Kidney epithelial cell (primary cell): Measurements from ENCODE around the gene FGF8. TPM values are rescaled to one million over a fixed set of nuclear protein-coding genes. Genes with fewer than 3 reads are reported as not detected.

ENCODE experiments used
- DNase-seq: peaks from one replicate; pipeline ENCODE4 v3.0.0-alpha.2; 2010; ENCODE audit warnings: low read depth
- H3K27me3 ChIP-seq: 2 replicates; pipeline ENCODE4 v1.6.0; 2011; ENCODE audit warnings: low read length; ENCODE audit not compliant: control insufficient read depth, insufficient read depth
- H3K36me3 ChIP-seq: 2 replicates; pipeline ENCODE4 v1.5.1; 2011; ENCODE audit warnings: low read length; ENCODE audit not compliant: control insufficient read depth, insufficient read depth
- H3K4me3 ChIP-seq: 2 replicates; pipeline ENCODE4 v1.5.1; 2011; ENCODE audit warnings: low read depth, mild to moderate bottlenecking, control low read depth, low read length
- CTCF ChIP-seq: IDR thresholded peaks from 2 replicates; pipeline ENCODE4 v1.5.1; 2011; ENCODE audit warnings: mild to moderate bottlenecking, moderate library complexity, low read length, control low read depth, inconsistent platforms; ENCODE audit not compliant: insufficient read depth, poor library complexity, severe bottlenecking
- total RNA-seq: library from RNA; depleted of rRNA; stranded (reverse); fragments of >200 nt; gene quantifications from 2 replicates; pipeline ENCODE4 v1.2.3, GENCODE V29; 2015

The FGF8 gene
- total RNA-seq, 1 donor from 2014 or later = not detected

DNA sequence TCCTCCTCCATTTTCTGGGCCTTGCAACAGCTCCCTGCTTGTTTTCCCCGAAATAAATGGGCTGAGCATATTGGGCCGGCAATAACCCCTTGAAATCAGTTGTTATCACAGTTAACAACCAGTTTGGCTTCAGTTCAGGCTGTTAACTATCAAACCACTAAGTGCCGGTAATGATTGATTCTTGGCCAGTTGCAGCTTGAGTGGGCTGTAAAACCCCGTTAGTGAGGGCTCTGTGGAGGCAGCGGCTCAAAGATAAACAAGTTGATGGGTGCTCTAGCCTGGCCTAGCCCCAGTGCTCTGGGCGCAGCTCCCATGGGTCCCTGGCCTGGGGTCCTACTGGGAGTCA lies 8.3 kb downstream of the FGF8 start:
- H3K27me3 ChIP-seq = peaks cover 59% of the 10 kb centered on the region
- H3K36me3 ChIP-seq = no peaks in the 10 kb centered on the region
- H3K4me3 ChIP-seq = no peak overlapping the region
- TF ChIP-seq CTCF = no peak
- DNase-seq = no peak

GRCh38 chr10:101766753-101767599 lies 8.9 kb downstream of the FGF8 start:
- Histone ChIP-seq H3K36me3 (no peaks in the 10 kb centered on the region), H3K27me3 (peaks cover 55% of the 10 kb centered on the region), H3K4me3 (no peak overlapping the region)
- TF ChIP-seq CTCF = no peak
- no peak for DNase-seq

DNA sequence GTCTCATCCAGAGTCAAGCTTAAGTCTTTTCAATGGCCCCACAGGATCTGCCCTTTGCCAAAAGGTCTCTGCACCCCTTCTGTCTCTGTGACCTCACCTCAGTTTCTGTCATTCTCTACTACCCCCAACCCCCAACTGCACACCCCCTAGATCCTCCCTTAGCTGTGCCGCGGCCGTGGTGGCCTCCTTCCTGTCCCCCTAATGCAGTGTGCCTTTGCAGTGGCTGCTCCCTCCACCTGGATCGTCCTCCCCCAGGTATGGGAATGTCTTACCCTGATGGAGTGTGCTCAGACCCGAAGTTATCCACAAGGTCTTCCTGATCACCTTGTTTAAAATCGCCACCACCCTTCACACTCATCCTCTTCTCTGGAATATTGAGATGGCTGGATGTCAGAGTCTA lies 9.6 kb downstream of the FGF8 start:
- peaks cover 51% of the 10 kb centered on the region for H3K27me3 ChIP-seq
- H3K4me3 ChIP-seq = no peak overlapping the region
- no peaks in the 10 kb centered on the region for H3K36me3 ChIP-seq
- TF ChIP-seq CTCF = no peak
- no peak for DNase-seq

DNA sequence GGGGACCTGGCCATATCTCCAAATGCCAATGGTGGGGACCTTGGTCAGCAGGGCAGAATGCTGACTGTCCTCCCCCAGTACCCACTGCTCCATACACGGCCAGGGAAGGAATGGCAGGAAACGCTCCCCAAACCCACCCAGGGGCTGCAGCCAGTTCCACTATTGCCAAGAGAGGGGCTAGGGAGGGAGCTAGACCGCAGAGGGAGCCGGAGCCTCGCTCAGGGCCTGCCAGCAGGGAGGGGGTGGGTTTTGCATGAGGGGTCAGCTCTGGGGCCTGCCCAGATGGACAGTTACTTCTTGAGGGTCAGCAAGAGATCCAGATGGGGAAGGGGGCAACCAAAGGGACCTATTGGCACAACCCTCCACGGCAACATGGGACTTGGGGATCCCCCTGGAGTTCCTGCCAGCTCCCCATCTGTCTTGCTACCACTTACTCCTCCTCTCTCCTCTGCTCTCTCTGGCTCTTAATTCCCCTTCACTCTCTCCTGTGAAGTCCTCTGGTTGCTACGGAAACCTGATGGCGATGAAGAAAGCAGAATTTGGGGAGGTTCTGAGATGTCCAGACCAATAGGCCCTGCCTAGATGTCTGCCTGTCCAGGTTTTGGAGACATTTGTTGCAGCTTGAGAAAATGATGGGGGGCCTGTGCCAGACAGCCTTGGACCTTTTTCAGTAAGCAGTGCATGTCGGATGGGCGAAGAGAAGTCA lies 12.6 kb downstream of the FGF8 start:
- Histone ChIP-seq H3K36me3 (no peaks in the 10 kb centered on the region), H3K27me3 (peaks cover 50% of the 10 kb centered on the region), H3K4me3 (no peak overlapping the region)
- DNase-seq = no peak
- no peak for TF ChIP-seq CTCF

DNA sequence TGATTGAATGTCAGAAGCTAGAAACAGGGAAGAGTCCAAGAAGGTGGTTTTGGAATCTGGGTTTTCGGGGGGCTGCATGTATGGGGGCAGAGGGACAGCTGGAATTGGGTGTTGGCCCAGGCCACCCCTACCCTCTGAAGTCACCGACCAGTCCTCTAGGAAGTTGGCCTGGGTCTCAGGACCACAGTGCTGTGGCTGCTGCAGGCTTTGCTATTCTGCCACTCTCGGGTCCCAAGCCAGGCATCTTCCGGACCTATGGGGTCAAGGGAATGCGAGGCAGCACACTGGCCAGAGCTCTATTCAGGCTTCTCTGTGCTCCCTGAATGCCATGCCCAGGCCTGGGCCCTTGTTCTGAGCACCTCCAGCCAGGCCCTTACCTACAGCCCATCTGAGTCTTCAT lies 13.2 kb downstream of the FGF8 start:
- TF ChIP-seq CTCF = no peak
- Histone ChIP-seq H3K36me3 (no peaks in the 10 kb centered on the region), H3K4me3 (no peak overlapping the region), H3K27me3 (peaks cover 48% of the 10 kb centered on the region)
- DNase-seq = no peak
